Measurements from ENCODE around the gene GABBR2. TPM values are rescaled to one million over a fixed set of nuclear protein-coding genes. Genes with fewer than 3 reads are reported as not detected.

GABBR2 gene
- total RNA-seq, 4 donors from 2014 or later = 0.32 to 1.7 TPM; not detected in 2

DNA sequence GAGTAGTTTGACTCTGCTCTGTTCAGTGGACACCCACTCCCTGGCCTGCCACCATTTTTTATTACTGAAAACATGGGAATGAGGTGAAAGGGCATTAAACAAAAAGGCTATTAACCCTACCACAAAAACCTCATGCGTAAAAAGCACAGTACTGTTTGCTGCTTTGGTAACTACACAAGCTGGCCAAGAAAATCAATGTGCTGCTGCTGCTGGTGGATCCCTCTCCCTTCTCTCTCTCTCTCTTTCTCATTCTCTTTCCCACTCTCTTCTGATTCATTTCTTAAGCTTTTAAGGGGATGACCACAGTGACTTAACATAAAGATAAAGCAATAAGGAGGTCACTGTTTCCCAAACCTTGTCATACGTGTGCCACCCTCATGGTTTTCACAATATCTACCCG lies 270.1 kb downstream of the GABBR2 start:
- TF ChIP-seq POLR2AphosphoS5 (IDR thresholded peaks at IDR 0.05) (no peak), POLR2A (IDR thresholded peaks at IDR 0.05) (no peak)
- Histone ChIP-seq H3K27me3 (peaks cover 4% of the 10 kb centered on the region), H3K27ac (no peak overlapping the region), H3K4me3 (no peak overlapping the region), H3K36me3 (no peaks in the 10 kb centered on the region), H3K9me3 (no peaks in the 10 kb centered on the region), H3K4me1 (no peaks in the 10 kb centered on the region)
- DNase-seq (ENCODE audit: low spot score in 2 of 2) = no peak
- 73% methylated on average over 3 of the region's 3 CpGs for WGBS

DNA sequence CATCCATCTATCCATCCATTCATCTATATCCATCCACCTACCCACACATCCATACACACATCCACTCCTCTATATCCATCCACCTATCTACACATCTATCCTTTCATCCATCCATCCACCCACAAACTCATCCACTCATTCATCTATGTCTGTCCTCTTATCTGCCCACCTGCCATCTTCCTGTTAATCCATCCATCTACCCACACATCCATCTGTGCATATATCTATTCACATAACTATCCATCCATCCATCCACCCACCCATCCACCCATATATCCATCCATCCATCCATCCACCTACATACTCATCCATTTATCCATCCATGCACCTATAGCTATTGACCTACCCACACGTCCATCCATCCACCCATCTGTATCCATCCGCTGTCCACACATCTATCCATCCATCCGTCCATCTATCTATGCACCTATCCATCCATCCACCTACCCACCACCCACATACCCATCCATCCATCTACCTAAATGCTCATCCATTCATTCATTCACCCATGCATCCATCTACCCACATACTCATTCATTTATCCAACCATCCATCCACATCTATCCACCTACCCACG lies 271.2 kb downstream of the GABBR2 start:
- no peaks in the 10 kb centered on the region for H3K36me3 ChIP-seq
- no peak overlapping the region for H3K27ac ChIP-seq
- no peaks in the 10 kb centered on the region for H3K4me1 ChIP-seq
- H3K9me3 ChIP-seq = no peaks in the 10 kb centered on the region
- no peak for TF ChIP-seq POLR2AphosphoS5 (IDR thresholded peaks at IDR 0.05)
- TF ChIP-seq EP300 (IDR thresholded peaks at IDR 0.05) = no peak
- TF ChIP-seq POLR2A (IDR thresholded peaks at IDR 0.05) = no peak
- TF ChIP-seq, protein P1, sequence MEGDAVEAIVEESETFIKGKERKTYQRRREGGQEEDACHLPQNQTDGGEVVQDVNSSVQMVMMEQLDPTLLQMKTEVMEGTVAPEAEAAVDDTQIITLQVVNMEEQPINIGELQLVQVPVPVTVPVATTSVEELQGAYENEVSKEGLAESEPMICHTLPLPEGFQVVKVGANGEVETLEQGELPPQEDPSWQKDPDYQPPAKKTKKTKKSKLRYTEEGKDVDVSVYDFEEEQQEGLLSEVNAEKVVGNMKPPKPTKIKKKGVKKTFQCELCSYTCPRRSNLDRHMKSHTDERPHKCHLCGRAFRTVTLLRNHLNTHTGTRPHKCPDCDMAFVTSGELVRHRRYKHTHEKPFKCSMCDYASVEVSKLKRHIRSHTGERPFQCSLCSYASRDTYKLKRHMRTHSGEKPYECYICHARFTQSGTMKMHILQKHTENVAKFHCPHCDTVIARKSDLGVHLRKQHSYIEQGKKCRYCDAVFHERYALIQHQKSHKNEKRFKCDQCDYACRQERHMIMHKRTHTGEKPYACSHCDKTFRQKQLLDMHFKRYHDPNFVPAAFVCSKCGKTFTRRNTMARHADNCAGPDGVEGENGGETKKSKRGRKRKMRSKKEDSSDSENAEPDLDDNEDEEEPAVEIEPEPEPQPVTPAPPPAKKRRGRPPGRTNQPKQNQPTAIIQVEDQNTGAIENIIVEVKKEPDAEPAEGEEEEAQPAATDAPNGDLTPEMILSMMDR (IDR thresholded peaks at IDR 0.05) = no peak
- H3K27me3 ChIP-seq = peaks cover 4% of the 10 kb centered on the region
- WGBS = 90% methylated on average over 4 of the region's 4 CpGs
- H3K4me3 ChIP-seq = no peak overlapping the region
- no peak for DNase-seq (ENCODE audit: low spot score in 2 of 2)

DNA sequence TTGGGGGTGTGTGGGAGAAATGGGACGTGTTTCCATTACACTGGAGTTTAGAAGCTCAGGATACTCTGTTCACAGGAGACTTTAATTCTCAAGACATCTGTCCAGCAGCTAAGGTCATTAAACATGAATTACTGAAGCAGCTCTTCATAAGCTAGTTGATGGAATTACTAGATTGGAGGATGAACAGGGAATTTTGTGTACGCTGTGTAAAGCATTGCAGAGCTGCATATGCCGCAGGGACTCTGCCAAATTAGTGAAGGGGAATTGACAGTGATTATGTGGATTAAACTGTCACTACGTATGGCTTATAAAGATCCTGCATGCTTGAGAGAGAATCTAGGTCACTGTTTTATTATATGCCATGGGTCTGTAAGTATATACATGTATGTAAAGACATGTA lies 275.8 kb downstream of the GABBR2 start:
- Histone ChIP-seq H3K4me3 (no peak overlapping the region), H3K27ac (no peak overlapping the region), H3K4me1 (no peaks in the 10 kb centered on the region), H3K27me3 (no peaks in the 10 kb centered on the region), H3K36me3 (no peaks in the 10 kb centered on the region), H3K9me3 (no peaks in the 10 kb centered on the region)
- no peak for DNase-seq (ENCODE audit: low spot score in 2 of 2)
- TF ChIP-seq EP300 (IDR thresholded peaks at IDR 0.05) = no peak
- TF ChIP-seq, protein P1 (IDR thresholded peaks at IDR 0.05) = no peak
- TF ChIP-seq POLR2A (IDR thresholded peaks at IDR 0.05) = no peak
- no peak for TF ChIP-seq POLR2AphosphoS5 (IDR thresholded peaks at IDR 0.05)
- 76% methylated on average over 4 of the region's 4 CpGs for WGBS

DNA sequence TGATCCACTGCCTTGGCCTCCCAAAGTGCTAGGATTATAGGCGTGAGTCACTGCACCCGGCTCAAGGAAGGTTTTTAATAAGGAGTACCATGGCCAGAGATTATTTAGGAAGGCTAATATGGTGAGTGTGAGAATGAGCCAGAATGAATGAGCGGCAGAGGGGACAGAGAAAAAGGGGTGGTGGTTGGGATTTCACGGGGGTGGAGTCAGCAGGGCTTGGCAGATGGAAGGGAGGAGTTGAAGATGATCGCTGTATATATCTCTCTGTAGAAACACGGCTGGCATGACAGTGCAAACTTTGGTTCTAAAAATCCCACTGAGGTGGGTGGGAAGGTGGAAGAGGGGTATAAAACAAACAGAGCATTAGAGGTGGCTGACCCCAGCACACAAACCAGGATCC lies 276.6 kb downstream of the GABBR2 start:
- WGBS = 84% methylated on average over 6 of the region's 6 CpGs
- no peak overlapping the region for H3K4me3 ChIP-seq
- TF ChIP-seq POLR2A (IDR thresholded peaks at IDR 0.05) (no peak), EP300 (IDR thresholded peaks at IDR 0.05) (no peak), POLR2AphosphoS5 (IDR thresholded peaks at IDR 0.05) (no peak)
- TF ChIP-seq, protein P1 (IDR thresholded peaks at IDR 0.05) = no peak
- no peaks in the 10 kb centered on the region for H3K4me1 ChIP-seq
- H3K27me3 ChIP-seq = no peaks in the 10 kb centered on the region
- H3K9me3 ChIP-seq = no peaks in the 10 kb centered on the region
- no peak for DNase-seq (ENCODE audit: low spot score in 2 of 2)
- H3K36me3 ChIP-seq = no peaks in the 10 kb centered on the region
- no peak overlapping the region for H3K27ac ChIP-seq

DNA sequence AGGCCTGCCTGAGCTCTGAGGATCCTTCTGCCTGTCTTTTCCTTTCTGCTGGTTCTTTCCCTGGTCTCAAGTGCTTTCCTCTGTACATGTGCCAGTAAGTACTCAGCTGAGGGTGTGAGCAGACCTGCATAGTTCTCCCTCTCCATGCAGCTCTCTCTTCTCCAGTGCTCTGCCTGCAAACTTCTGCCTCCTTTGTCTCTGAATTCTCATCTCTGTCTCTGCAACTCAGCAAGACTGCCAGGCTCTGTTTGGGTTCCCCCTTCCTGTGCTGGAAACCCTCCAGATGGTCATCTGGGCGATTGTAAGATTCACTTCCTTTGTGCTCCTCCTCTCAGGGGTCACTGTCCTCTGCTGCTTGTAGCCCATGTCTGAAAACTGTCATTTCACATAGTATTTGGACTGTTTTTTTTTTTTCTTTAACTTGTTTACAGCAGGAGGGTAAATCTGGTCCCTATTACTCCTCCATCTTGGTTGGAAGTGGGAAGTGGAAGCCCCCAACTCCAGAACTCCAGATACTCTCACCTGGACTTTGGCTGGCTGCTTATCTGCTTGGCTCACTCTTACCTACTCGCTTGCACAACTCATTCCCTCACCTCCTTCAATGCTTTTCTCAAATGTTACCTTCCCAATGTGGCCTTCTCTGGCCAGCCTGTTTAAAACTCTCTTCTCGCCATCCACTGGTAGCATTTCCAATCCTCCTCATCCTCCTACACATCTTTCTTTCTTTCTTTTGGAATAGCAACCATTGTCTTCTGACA lies 278.0 kb downstream of the GABBR2 start:
- Histone ChIP-seq H3K4me3 (no peak overlapping the region), H3K4me1 (no peaks in the 10 kb centered on the region), H3K27me3 (no peaks in the 10 kb centered on the region), H3K27ac (no peak overlapping the region), H3K9me3 (no peaks in the 10 kb centered on the region), H3K36me3 (no peaks in the 10 kb centered on the region)
- TF ChIP-seq, protein P1 (IDR thresholded peaks at IDR 0.05) = no peak
- TF ChIP-seq POLR2AphosphoS5 (IDR thresholded peaks at IDR 0.05) (no peak), POLR2A (IDR thresholded peaks at IDR 0.05) (no peak), EP300 (IDR thresholded peaks at IDR 0.05) (no peak)
- no peak for DNase-seq (ENCODE audit: low spot score in 2 of 2)
- 60% methylated on average over 3 of the region's 3 CpGs for WGBS

Measured in suprapubic skin (tissue), 4 donors.